ENCODE measurements around the gene DRAXIN.
A peak's percentile ranks its signal among the peaks of the same experiment; 100 is the strongest.

DRAXIN gene

GRCh38 chr1:11714831-11715575 is 23.5 kb downstream of the DRAXIN start:
- FAIRE-seq (no peak), DNase-seq (ENCODE audit: insufficient read length, low spot score) (no peak)
- TF ChIP-seq PAX5 (IDR thresholded peaks at IDR 0.05; ENCODE audit: insufficient read depth, low read length, severe bottlenecking) (no peak), POLR2AphosphoS5 (IDR thresholded peaks at IDR 0.05; ENCODE audit: low read depth, low read length) (no peak), TAF1 (IDR thresholded peaks at IDR 0.05; ENCODE audit: low read depth, low read length) (no peak), POU2F2 (IDR thresholded peaks at IDR 0.05; ENCODE audit: low read depth, low read length) (no peak)

GRCh38 chr1:11719313-11720032 is 28.0 kb downstream of the DRAXIN start:
- TF ChIP-seq POLR2AphosphoS5 (IDR thresholded peaks at IDR 0.05; ENCODE audit: low read depth, low read length) (no peak), PAX5 (IDR thresholded peaks at IDR 0.05; ENCODE audit: insufficient read depth, low read length, severe bottlenecking) (no peak), POLR2A (IDR thresholded peaks at IDR 0.05; ENCODE audit: low read depth, low read length) (no peak), POU2F2 (IDR thresholded peaks at IDR 0.05; ENCODE audit: low read depth, low read length) (no peak), SPI1 (IDR thresholded peaks at IDR 0.05; ENCODE audit: low read depth, low read length) (no peak), TAF1 (IDR thresholded peaks at IDR 0.05; ENCODE audit: low read depth, low read length) (peak; percentile 27; the same call in 1 of the 2 replicates)
- FAIRE-seq, result peak; percentile 94
- peak; percentile 68 for DNase-seq (ENCODE audit: insufficient read length, low spot score)

- TF ChIP-seq PAX5 (IDR thresholded peaks at IDR 0.05; ENCODE audit: insufficient read depth, low read length, severe bottlenecking) (no peak), SPI1 (IDR thresholded peaks at IDR 0.05; ENCODE audit: low read depth, low read length) (no peak), TAF1 (IDR thresholded peaks at IDR 0.05; ENCODE audit: low read depth, low read length) (no peak), POLR2AphosphoS5 (IDR thresholded peaks at IDR 0.05; ENCODE audit: low read depth, low read length) (no peak)
- no peak for FAIRE-seq
- no peak for DNase-seq (ENCODE audit: insufficient read length, low spot score)
These were observed 28.5 kb downstream of the DRAXIN start for GRCh38 chr1:11720033-11720376.

GRCh38 chr1:11720525-11720924 is 29.0 kb downstream of the DRAXIN start:
- no peak for TF ChIP-seq PAX5 (IDR thresholded peaks at IDR 0.05; ENCODE audit: insufficient read depth, low read length, severe bottlenecking)
- TF ChIP-seq TAF1 (IDR thresholded peaks at IDR 0.05; ENCODE audit: low read depth, low read length), result no peak
- no peak for TF ChIP-seq POU2F2 (IDR thresholded peaks at IDR 0.05; ENCODE audit: low read depth, low read length)
- TF ChIP-seq POLR2A (IDR thresholded peaks at IDR 0.05; ENCODE audit: low read depth, low read length), result no peak
- no peak for TF ChIP-seq SPI1 (IDR thresholded peaks at IDR 0.05; ENCODE audit: low read depth, low read length)
- TF ChIP-seq POLR2AphosphoS5 (IDR thresholded peaks at IDR 0.05; ENCODE audit: low read depth, low read length), result no peak
- DNase-seq (ENCODE audit: insufficient read length, low spot score) (no peak), FAIRE-seq (no peak)

- FAIRE-seq (no peak), DNase-seq (ENCODE audit: insufficient read length, low spot score) (no peak)
- TF ChIP-seq SPI1 (IDR thresholded peaks at IDR 0.05; ENCODE audit: low read depth, low read length), result no peak
These were observed 29.8 kb downstream of the DRAXIN start for GRCh38 chr1:11721311-11721710.

- DNase-seq (ENCODE audit: insufficient read length, low spot score) (no peak), FAIRE-seq (no peak)
- TF ChIP-seq SPI1 (IDR thresholded peaks at IDR 0.05; ENCODE audit: low read depth, low read length) (no peak), POU2F2 (IDR thresholded peaks at IDR 0.05; ENCODE audit: low read depth, low read length) (no peak), TAF1 (IDR thresholded peaks at IDR 0.05; ENCODE audit: low read depth, low read length) (no peak)
These were observed 31.0 kb downstream of the DRAXIN start for GRCh38 chr1:11722538-11722937.

GRCh38 chr1:11725616-11726015 is 34.1 kb downstream of the DRAXIN start:
- TF ChIP-seq POLR2AphosphoS5 (IDR thresholded peaks at IDR 0.05; ENCODE audit: low read depth, low read length) (no peak), TAF1 (IDR thresholded peaks at IDR 0.05; ENCODE audit: low read depth, low read length) (no peak), SPI1 (IDR thresholded peaks at IDR 0.05; ENCODE audit: low read depth, low read length) (no peak), POLR2A (IDR thresholded peaks at IDR 0.05; ENCODE audit: low read depth, low read length) (no peak), PAX5 (IDR thresholded peaks at IDR 0.05; ENCODE audit: insufficient read depth, low read length, severe bottlenecking) (no peak), POU2F2 (IDR thresholded peaks at IDR 0.05; ENCODE audit: low read depth, low read length) (no peak)
- DNase-seq (ENCODE audit: insufficient read length, low spot score) (no peak), FAIRE-seq (no peak)

GRCh38 chr1:11727119-11727518 is 35.6 kb downstream of the DRAXIN start:
- FAIRE-seq (no peak), DNase-seq (ENCODE audit: insufficient read length, low spot score) (no peak)
- TF ChIP-seq POLR2A (IDR thresholded peaks at IDR 0.05; ENCODE audit: low read depth, low read length) (no peak), SPI1 (IDR thresholded peaks at IDR 0.05; ENCODE audit: low read depth, low read length) (no peak), PAX5 (IDR thresholded peaks at IDR 0.05; ENCODE audit: insufficient read depth, low read length, severe bottlenecking) (no peak), TAF1 (IDR thresholded peaks at IDR 0.05; ENCODE audit: low read depth, low read length) (no peak), POLR2AphosphoS5 (IDR thresholded peaks at IDR 0.05; ENCODE audit: low read depth, low read length) (no peak), POU2F2 (IDR thresholded peaks at IDR 0.05; ENCODE audit: low read depth, low read length) (no peak)

GRCh38 chr1:11728126-11728806 is 36.8 kb downstream of the DRAXIN start:
- FAIRE-seq, result peak; percentile 31
- DNase-seq (ENCODE audit: insufficient read length, low spot score), result no peak
- no peak for TF ChIP-seq POU2F2 (IDR thresholded peaks at IDR 0.05; ENCODE audit: low read depth, low read length)
- TF ChIP-seq SPI1 (IDR thresholded peaks at IDR 0.05; ENCODE audit: low read depth, low read length), result no peak
- TF ChIP-seq PAX5 (IDR thresholded peaks at IDR 0.05; ENCODE audit: insufficient read depth, low read length, severe bottlenecking), result no peak

GRCh38 chr1:11729155-11729497 is 37.6 kb downstream of the DRAXIN start:
- TF ChIP-seq TAF1 (IDR thresholded peaks at IDR 0.05; ENCODE audit: low read depth, low read length), result no peak
- TF ChIP-seq SPI1 (IDR thresholded peaks at IDR 0.05; ENCODE audit: low read depth, low read length), result no peak
- no peak for TF ChIP-seq PAX5 (IDR thresholded peaks at IDR 0.05; ENCODE audit: insufficient read depth, low read length, severe bottlenecking)
- no peak for TF ChIP-seq POLR2A (IDR thresholded peaks at IDR 0.05; ENCODE audit: low read depth, low read length)
- TF ChIP-seq POU2F2 (IDR thresholded peaks at IDR 0.05; ENCODE audit: low read depth, low read length), result no peak
- no peak for TF ChIP-seq POLR2AphosphoS5 (IDR thresholded peaks at IDR 0.05; ENCODE audit: low read depth, low read length)
- FAIRE-seq (no peak), DNase-seq (ENCODE audit: insufficient read length, low spot score) (no peak)
